Subcutaneous abdominal adipose tissue (tissue), 5 donors: ENCODE results near the gene CLMN.

Experiments
- H3K27ac ChIP-seq: one replicate; pipeline ENCODE4 v1.7.0; 2013; ENCODE audit warnings: low read depth, mild to moderate bottlenecking, inconsistent platforms, low read length, moderate library complexity
- H3K27me3 ChIP-seq, 5 donors: one replicate each; pipeline ENCODE4 v1.7.0; 2013; ENCODE audit warnings: low read length in 5 of 5, inconsistent platforms in 1 of 5; ENCODE audit not compliant: control insufficient read depth in 5 of 5, insufficient read depth in 4 of 5
- H3K36me3 ChIP-seq, 5 donors: one replicate each; pipeline ENCODE4 v1.7.0; 2013; ENCODE audit warnings: low read length in 5 of 5; ENCODE audit not compliant: control insufficient read depth in 5 of 5, insufficient read depth in 5 of 5
- H3K4me1 ChIP-seq, 5 donors: one replicate each; pipeline ENCODE4 v1.7.0; 2013; ENCODE audit warnings: low read length in 5 of 5, mild to moderate bottlenecking in 3 of 5, moderate library complexity in 1 of 5; ENCODE audit not compliant: control insufficient read depth in 5 of 5, insufficient read depth in 5 of 5
- H3K4me3 ChIP-seq, 5 donors: one replicate each; pipeline ENCODE4 v1.7.0; 2013; ENCODE audit warnings: low read length in 5 of 5, low read depth in 1 of 5
- H3K9ac ChIP-seq, 5 donors: one replicate each; pipeline ENCODE4 v1.7.0; 2013; ENCODE audit warnings: low read length in 5 of 5, mild to moderate bottlenecking in 4 of 5, moderate library complexity in 3 of 5
- H3K9me3 ChIP-seq, 5 donors: one replicate each; pipeline ENCODE4 v1.7.0; 2013; ENCODE audit warnings: low read length in 5 of 5; ENCODE audit not compliant: control insufficient read depth in 5 of 5
- donor health status: healthy.
- donor health status: healthy.
- donor health status: healthy.
- donor health status: healthy.
- donor health status: healthy.

CLMN gene

GRCh38 chr14:95236221-95236620, 83.5 kb downstream of the CLMN start:
- Histone ChIP-seq H3K9ac (peak overlapping the region in 1 of 5 donors; percentile 14), H3K36me3 (no peaks in the 10 kb centered on the region), H3K4me3 (no peak overlapping the region), H3K9me3 (no peaks in the 10 kb centered on the region), H3K27ac (peak overlapping the region; percentile 82), H3K4me1 (peaks cover 9 to 78% (median 67%) of the 10 kb centered on the region in 5 donors), H3K27me3 (no peaks in the 10 kb centered on the region)

DNA sequence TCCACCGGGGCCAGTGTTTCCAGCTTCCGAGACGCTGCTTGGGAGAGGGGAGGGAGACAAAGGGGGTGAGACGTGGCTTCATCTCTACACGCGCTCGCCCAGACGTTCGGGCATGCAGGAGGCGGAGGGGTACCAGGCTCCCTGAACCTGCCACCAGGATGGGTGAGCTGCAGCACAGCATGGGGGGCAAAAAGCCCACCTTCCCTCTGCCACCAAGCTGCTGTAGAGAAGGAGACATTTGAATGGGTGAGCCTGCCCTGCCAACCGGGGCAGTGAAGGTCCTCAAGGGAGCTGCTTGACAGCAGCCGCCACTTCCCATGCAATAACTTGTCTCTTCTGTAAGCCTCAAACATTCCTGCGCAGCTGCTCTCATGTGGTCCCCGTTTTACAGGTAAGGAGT, 83.9 kb downstream of the CLMN start:
- peaks cover 9 to 77% (median 66%) of the 10 kb centered on the region in 5 donors for H3K4me1 ChIP-seq
- peak overlapping the region; percentile 82 for H3K27ac ChIP-seq

GRCh38 chr14:95235351-95235750, 84.4 kb downstream of the CLMN start:
- Histone ChIP-seq H3K27ac (peak overlapping the region; percentile 82), H3K9me3 (no peaks in the 10 kb centered on the region), H3K4me3 (no peak overlapping the region), H3K27me3 (no peaks in the 10 kb centered on the region), H3K4me1 (peaks cover 9 to 77% (median 70%) of the 10 kb centered on the region in 5 donors), H3K9ac (no peak overlapping the region), H3K36me3 (no peaks in the 10 kb centered on the region)

More for the DNA sequence above, 83.9 kb downstream of the CLMN start:
- H3K4me3 ChIP-seq = no peak overlapping the region
- no peaks in the 10 kb centered on the region for H3K36me3 ChIP-seq
- peak overlapping the region in 1 of 5 donors; percentile 14 for H3K9ac ChIP-seq
- no peaks in the 10 kb centered on the region for H3K27me3 ChIP-seq
- H3K9me3 ChIP-seq = no peaks in the 10 kb centered on the region

GRCh38 chr14:95234426-95234825, 85.3 kb downstream of the CLMN start:
- Histone ChIP-seq H3K36me3 (peaks cover 0 to 3% (median 0%) of the 10 kb centered on the region in 5 donors), H3K9ac (peak overlapping the region in 2 of 5 donors; percentile 41 to 66), H3K9me3 (no peaks in the 10 kb centered on the region), H3K27me3 (no peaks in the 10 kb centered on the region), H3K4me3 (no peak overlapping the region), H3K27ac (peak overlapping the region; percentile 82), H3K4me1 (peaks cover 9 to 78% (median 73%) of the 10 kb centered on the region in 5 donors)

- H3K27ac ChIP-seq = peak overlapping the region; percentile 82
- peaks cover 0 to 3% (median 0%) of the 10 kb centered on the region in 5 donors for H3K36me3 ChIP-seq
- H3K27me3 ChIP-seq = no peaks in the 10 kb centered on the region
- peaks cover 9 to 78% (median 73%) of the 10 kb centered on the region in 5 donors for H3K4me1 ChIP-seq
- H3K4me3 ChIP-seq = no peak overlapping the region
- peak overlapping the region in 1 of 5 donors; percentile 66 for H3K9ac ChIP-seq
- H3K9me3 ChIP-seq = no peaks in the 10 kb centered on the region
These were observed 85.9 kb downstream of the CLMN start for GRCh38 chr14:95233702-95234241.

GRCh38 chr14:95232894-95233584, 86.7 kb downstream of the CLMN start:
- peak overlapping the region; percentile 82 for H3K27ac ChIP-seq
- peaks cover 0 to 3% (median 0%) of the 10 kb centered on the region in 5 donors for H3K36me3 ChIP-seq
- H3K4me1 ChIP-seq = peaks cover 9 to 75% (median 71%) of the 10 kb centered on the region in 5 donors
- no peaks in the 10 kb centered on the region for H3K27me3 ChIP-seq
- no peaks in the 10 kb centered on the region for H3K9me3 ChIP-seq
- H3K9ac ChIP-seq = no peak overlapping the region
- H3K4me3 ChIP-seq = no peak overlapping the region

- H3K9ac ChIP-seq = no peak overlapping the region
- H3K27ac ChIP-seq = peak overlapping the region; percentile 67
- H3K4me1 ChIP-seq = peaks cover 5 to 65% (median 62%) of the 10 kb centered on the region in 5 donors
- no peaks in the 10 kb centered on the region for H3K9me3 ChIP-seq
- H3K4me3 ChIP-seq = no peak overlapping the region
- H3K27me3 ChIP-seq = no peaks in the 10 kb centered on the region
- H3K36me3 ChIP-seq = peaks cover 0 to 3% (median 0%) of the 10 kb centered on the region in 5 donors
These were observed 87.6 kb downstream of the CLMN start for GRCh38 chr14:95231966-95232633.

GRCh38 chr14:95229749-95230148, 90.0 kb downstream of the CLMN start:
- no peak overlapping the region for H3K27ac ChIP-seq
- no peak overlapping the region for H3K9ac ChIP-seq
- H3K4me3 ChIP-seq = no peak overlapping the region
- H3K4me1 ChIP-seq = peaks cover 5 to 43% (median 42%) of the 10 kb centered on the region in 5 donors
- no peaks in the 10 kb centered on the region for H3K9me3 ChIP-seq
- peaks cover 0 to 3% (median 0%) of the 10 kb centered on the region in 5 donors for H3K36me3 ChIP-seq
- H3K27me3 ChIP-seq = no peaks in the 10 kb centered on the region

GRCh38 chr14:95228240-95228639, 91.5 kb downstream of the CLMN start:
- H3K4me3 ChIP-seq = no peak overlapping the region
- H3K9ac ChIP-seq = no peak overlapping the region
- H3K4me1 ChIP-seq = peaks cover 3 to 31% (median 28%) of the 10 kb centered on the region in 5 donors
- H3K36me3 ChIP-seq = peaks cover 0 to 3% (median 0%) of the 10 kb centered on the region in 5 donors
- H3K27ac ChIP-seq = no peak overlapping the region
- H3K9me3 ChIP-seq = no peaks in the 10 kb centered on the region
- no peaks in the 10 kb centered on the region for H3K27me3 ChIP-seq
